ENCODE data around the gene NRN1L. TPM values are rescaled to one million over a fixed set of nuclear protein-coding genes. Genes with fewer than 3 reads are reported as not detected.
"Not testable (repeated sequence)": the region's sequence is repeated elsewhere in the genome, so short reads cannot be mapped to it uniquely, and the experiment has no call there.

The NRN1L gene
- total and polyA plus RNA-seq, 4 donors = 1.5 to 3.2 (median 2.1) TPM; not detected in 1

DNA sequence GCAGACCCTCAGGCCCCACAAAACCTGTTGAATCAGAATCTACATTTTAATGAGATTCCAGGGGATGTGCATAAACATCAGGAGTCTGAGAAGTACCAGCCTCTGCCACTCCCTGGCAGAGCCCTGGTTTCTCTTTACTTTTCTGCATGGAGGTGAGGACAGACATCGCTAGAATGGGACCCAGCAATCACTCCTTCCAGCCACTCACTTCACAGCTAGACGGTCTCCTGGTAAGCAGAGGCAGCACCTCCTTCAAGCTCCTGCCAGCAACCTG lies 30.7 kb downstream of the NRN1L start:
- H3K36me3 ChIP-seq (ENCODE audit: control insufficient read depth in 1 of 2, insufficient read depth in 2 of 2, low read length in 1 of 2); intact Hi-C loops (cut with DNase I); H3K27ac ChIP-seq (ENCODE audit: low read depth in 1 of 2, low read length in 2 of 2); DNase-seq; H3K27me3 ChIP-seq (ENCODE audit: control insufficient read depth in 1 of 2, insufficient read depth in 2 of 2, low read length in 1 of 2); ATAC-seq (ENCODE audit: low FRiP score); H3K4me1 ChIP-seq (ENCODE audit: control insufficient read depth in 1 of 2, insufficient read depth in 2 of 2, low read length in 2 of 2); H3K4me3 ChIP-seq (ENCODE audit: low read length in 2 of 2); H3K9me3 ChIP-seq (ENCODE audit: control insufficient read depth, low read length): not testable (repeated sequence)
- 58 to 77% methylated on average over 1 to 2 of the region's 2 CpGs for WGBS, 2 donors

DNA sequence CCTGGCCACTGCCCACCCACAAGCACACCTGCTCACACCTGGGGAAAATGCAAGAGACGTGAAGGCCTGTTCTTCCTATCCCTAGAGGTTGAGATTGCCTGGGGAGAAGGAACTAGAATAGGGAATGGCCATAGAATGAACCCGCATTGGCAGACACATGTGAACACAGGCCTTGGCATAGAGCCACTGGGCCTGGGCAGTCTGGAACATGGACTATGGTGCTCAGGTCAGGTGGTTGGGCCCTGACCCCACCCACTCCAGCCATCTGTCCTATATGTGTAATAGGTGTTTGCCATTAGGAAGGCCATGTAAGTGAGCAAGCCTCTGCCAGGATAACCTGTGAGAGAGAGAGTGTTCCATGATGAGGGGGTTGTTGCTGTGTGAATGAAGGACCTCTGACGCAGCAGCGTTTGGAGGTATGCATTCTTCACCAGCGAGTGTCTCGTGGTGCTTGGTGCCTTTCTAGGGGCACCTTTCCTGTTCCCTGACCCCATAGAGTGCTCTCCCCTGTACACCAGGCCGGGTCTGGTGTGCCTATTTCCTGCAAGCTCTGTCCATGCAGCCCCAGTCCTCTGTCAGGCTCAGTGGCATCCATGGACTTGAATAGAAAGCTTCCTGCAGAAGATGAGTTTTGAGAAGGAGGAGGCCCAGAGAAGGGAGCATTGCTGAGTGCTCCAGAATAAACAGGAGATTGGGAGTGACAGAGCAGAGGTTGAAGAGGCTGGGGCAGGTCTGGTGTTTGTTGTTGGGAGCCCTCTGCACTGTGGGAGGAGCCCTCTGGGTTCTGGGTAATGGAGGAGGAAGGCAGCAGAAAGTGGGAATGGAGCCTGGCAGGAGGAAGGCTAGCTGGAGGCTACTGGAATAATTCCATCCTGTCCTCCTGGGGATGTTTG lies 31.4 kb downstream of the NRN1L start:
- no peaks in the 10 kb centered on the region for H3K4me1 ChIP-seq (ENCODE audit: control insufficient read depth in 1 of 2, insufficient read depth in 2 of 2, low read length in 2 of 2)
- H3K36me3 ChIP-seq (ENCODE audit: control insufficient read depth in 1 of 2, insufficient read depth in 2 of 2, low read length in 1 of 2) = no peaks in the 10 kb centered on the region
- H3K27me3 ChIP-seq (ENCODE audit: control insufficient read depth in 1 of 2, insufficient read depth in 2 of 2, low read length in 1 of 2) = no peaks in the 10 kb centered on the region
- ATAC-seq (ENCODE audit: low FRiP score) (no peak), DNase-seq (no peak)
- intact Hi-C loops (cut with DNase I) = no loop called here
- no peak overlapping the region for H3K27ac ChIP-seq (ENCODE audit: low read depth in 1 of 2, low read length in 2 of 2)
- H3K9me3 ChIP-seq (ENCODE audit: control insufficient read depth, low read length) = no peaks in the 10 kb centered on the region
- 69 to 77% methylated on average over 7 of the region's 7 CpGs for WGBS, 2 donors
- H3K4me3 ChIP-seq (ENCODE audit: low read length in 2 of 2) = no peak overlapping the region

DNA sequence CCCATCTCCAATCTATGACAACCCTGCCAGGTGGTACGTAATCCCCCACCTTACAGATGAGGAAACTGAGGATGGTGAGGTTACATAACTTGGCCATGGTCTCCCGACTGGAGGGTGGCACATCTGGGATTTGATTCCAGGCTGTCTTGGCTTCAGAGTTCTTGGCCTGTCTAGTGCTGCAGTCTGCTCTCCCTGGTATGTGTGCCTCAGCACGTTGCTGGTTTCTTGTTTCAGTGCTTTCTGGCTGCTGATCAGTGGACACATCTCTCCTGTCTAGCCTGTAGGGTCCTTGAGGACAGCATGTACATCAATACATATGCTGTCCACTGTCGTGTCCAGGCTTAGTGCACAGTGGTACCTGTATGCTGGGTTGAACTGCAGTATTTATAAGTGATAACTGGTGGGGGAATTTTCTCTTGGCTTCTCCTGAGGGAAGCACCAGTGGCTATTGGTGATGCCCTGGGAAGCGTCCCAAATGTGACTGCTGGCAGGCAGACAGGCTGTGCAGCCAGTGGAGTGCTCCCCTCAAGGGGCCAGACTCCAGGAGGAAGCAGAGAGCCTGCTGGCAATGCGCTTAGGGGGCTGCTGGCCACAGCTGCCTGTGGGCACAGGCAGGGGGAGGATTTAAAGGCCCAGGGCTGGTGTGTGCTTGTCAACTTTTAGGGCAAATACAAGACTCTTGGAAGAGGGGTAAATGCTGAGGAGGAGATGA lies 32.6 kb downstream of the NRN1L start:
- ATAC-seq (ENCODE audit: low FRiP score) (peak; percentile 20), DNase-seq (no peak)
- H3K27me3 ChIP-seq (ENCODE audit: control insufficient read depth in 1 of 2, insufficient read depth in 2 of 2, low read length in 1 of 2) = no peaks in the 10 kb centered on the region
- no peaks in the 10 kb centered on the region for H3K4me1 ChIP-seq (ENCODE audit: control insufficient read depth in 1 of 2, insufficient read depth in 2 of 2, low read length in 2 of 2)
- H3K27ac ChIP-seq (ENCODE audit: low read depth in 1 of 2, low read length in 2 of 2) = peak overlapping the region in 1 of 2 donors; percentile 13
- H3K36me3 ChIP-seq (ENCODE audit: control insufficient read depth in 1 of 2, insufficient read depth in 2 of 2, low read length in 1 of 2) = no peaks in the 10 kb centered on the region
- 7 to 12% methylated on average over 6 of the region's 6 CpGs for WGBS, 2 donors
- H3K4me3 ChIP-seq (ENCODE audit: low read length in 2 of 2) = no peak overlapping the region
- no peaks in the 10 kb centered on the region for H3K9me3 ChIP-seq (ENCODE audit: control insufficient read depth, low read length)
- intact Hi-C loops (cut with DNase I) = no loop called here

DNA sequence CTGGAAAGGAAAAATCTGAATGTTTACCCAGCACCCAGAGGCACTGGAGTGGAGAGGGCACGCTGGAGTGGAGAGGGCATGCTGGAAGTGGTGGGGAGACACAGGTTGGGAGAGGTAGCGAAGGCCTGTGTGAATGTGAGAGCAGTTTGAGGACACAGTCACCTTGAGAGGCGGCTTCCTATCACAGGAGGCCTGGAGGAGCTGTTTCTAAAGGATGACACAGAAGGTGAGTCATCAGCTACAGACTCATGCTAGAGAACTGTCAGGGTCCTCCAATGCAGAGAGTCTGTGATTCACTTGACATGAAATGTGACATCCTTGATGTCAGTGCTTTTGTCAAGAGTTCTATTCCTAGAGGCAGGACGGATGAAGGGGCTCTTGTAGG lies 33.2 kb downstream of the NRN1L start:
- DNase-seq = no peak
- Histone ChIP-seq H3K9me3 (ENCODE audit: control insufficient read depth, low read length) (no peaks in the 10 kb centered on the region), H3K27me3 (ENCODE audit: control insufficient read depth in 1 of 2, insufficient read depth in 2 of 2, low read length in 1 of 2) (no peaks in the 10 kb centered on the region), H3K27ac (ENCODE audit: low read depth in 1 of 2, low read length in 2 of 2) (no peak overlapping the region), H3K4me1 (ENCODE audit: control insufficient read depth in 1 of 2, insufficient read depth in 2 of 2, low read length in 2 of 2) (no peaks in the 10 kb centered on the region), H3K4me3 (ENCODE audit: low read length in 2 of 2) (no peak overlapping the region), H3K36me3 (ENCODE audit: control insufficient read depth in 1 of 2, insufficient read depth in 2 of 2, low read length in 1 of 2) (no peaks in the 10 kb centered on the region)
- 68 to 71% methylated on average over 4 of the region's 4 CpGs for WGBS, 2 donors
- ATAC-seq (ENCODE audit: low FRiP score) = no peak
- intact Hi-C loops (cut with DNase I) = no loop called here

DNA sequence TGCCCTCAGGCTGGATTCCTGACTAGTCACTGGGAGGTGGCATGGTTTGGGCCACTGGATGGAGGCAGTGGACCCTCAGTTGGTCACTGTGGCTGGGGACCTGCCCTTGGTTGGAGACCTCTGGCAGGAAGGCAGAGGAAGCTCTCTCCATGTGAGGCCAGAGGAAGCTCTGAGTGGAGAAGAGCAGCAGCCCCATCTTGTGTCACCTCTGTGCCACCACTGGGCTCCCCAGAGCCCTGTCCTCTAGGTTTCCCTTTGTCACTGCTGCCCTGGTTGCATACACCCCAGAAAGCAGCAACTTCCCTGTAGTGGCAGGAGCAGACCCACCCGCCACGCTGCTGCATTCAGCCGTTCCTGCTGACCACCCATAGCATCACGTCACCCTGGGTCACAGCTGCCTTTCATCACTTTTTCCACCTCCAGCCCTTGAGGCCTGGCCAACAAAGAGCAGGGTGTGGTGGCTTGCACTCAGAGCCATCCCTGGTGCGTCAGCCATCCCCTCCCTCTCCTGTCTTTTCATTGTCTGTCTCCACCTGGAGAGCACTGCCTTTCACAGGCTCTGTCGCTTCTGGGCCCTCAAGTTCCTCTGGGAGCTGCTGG lies 35.0 kb downstream of the NRN1L start:
- Histone ChIP-seq H3K9me3 (ENCODE audit: control insufficient read depth, low read length) (no peaks in the 10 kb centered on the region), H3K27me3 (ENCODE audit: control insufficient read depth in 1 of 2, insufficient read depth in 2 of 2, low read length in 1 of 2) (no peaks in the 10 kb centered on the region), H3K4me3 (ENCODE audit: low read length in 2 of 2) (no peak overlapping the region), H3K27ac (ENCODE audit: low read depth in 1 of 2, low read length in 2 of 2) (no peak overlapping the region), H3K36me3 (ENCODE audit: control insufficient read depth in 1 of 2, insufficient read depth in 2 of 2, low read length in 1 of 2) (no peaks in the 10 kb centered on the region), H3K4me1 (ENCODE audit: control insufficient read depth in 1 of 2, insufficient read depth in 2 of 2, low read length in 2 of 2) (no peaks in the 10 kb centered on the region)
- intact Hi-C loops (cut with DNase I) = no loop called here
- ATAC-seq (ENCODE audit: low FRiP score) (no peak), DNase-seq (no peak)
- WGBS, 2 donors = 87 to 93% methylated on average over 6 of the region's 6 CpGs

DNA sequence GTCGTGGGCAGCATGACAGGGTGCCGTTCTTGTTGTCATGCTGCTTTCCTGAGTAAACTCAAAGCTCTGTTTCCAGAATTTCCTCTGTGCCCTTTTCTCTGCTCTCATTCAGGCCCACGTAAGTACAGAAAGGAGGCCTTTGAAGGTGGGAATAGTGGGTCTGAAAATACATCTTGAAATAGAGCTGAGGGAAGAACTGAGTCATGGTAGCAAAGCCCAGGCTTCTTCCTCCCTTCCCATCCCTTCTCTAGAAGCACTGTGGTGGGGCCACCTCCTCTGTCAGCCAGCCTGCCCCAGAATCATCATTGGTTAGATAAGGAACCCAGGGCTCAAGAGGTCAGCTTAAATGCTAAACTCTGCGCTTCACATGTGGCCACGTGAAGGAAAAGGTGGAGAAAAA lies 37.5 kb downstream of the NRN1L start:
- no peaks in the 10 kb centered on the region for H3K36me3 ChIP-seq (ENCODE audit: control insufficient read depth in 1 of 2, insufficient read depth in 2 of 2, low read length in 1 of 2)
- DNase-seq = no peak
- 83 to 88% methylated on average over 5 of the region's 5 CpGs for WGBS, 2 donors
- H3K9me3 ChIP-seq (ENCODE audit: control insufficient read depth, low read length) = no peaks in the 10 kb centered on the region
- H3K27me3 ChIP-seq (ENCODE audit: control insufficient read depth in 1 of 2, insufficient read depth in 2 of 2, low read length in 1 of 2) = no peaks in the 10 kb centered on the region
- no peak for ATAC-seq (ENCODE audit: low FRiP score)
- no peak overlapping the region for H3K27ac ChIP-seq (ENCODE audit: low read depth in 1 of 2, low read length in 2 of 2)
- intact Hi-C loops (cut with DNase I) = no loop called here
- H3K4me3 ChIP-seq (ENCODE audit: low read length in 2 of 2) = no peak overlapping the region
- no peaks in the 10 kb centered on the region for H3K4me1 ChIP-seq (ENCODE audit: control insufficient read depth in 1 of 2, insufficient read depth in 2 of 2, low read length in 2 of 2)

DNA sequence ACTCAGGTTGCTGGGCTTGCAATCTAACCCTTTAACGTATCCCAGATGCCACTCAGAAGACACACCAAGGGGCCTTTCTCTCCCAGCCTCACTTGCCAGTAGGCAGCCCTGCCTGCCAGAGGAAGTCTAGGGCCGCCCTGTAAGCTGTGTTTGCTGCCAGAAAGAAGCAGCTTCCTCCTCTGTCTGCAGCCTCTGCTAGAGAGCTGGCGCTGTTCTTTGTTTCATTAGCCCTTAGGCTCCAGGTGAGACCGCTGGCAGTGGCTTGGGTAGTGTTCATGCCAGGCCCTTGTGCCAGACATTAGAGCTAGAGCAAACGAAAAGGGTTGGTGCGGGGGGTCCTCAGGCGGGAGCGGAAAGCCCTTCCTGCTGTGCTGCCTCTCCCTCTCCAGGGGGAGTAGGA lies 38.1 kb downstream of the NRN1L start:
- no peaks in the 10 kb centered on the region for H3K9me3 ChIP-seq (ENCODE audit: control insufficient read depth, low read length)
- intact Hi-C loops (cut with DNase I) = no loop called here
- 85 to 86% methylated on average over 8 of the region's 8 CpGs for WGBS, 2 donors
- H3K4me3 ChIP-seq (ENCODE audit: low read length in 2 of 2) = no peak overlapping the region
- DNase-seq (no peak), ATAC-seq (ENCODE audit: low FRiP score) (no peak)
- H3K27ac ChIP-seq (ENCODE audit: low read depth in 1 of 2, low read length in 2 of 2) = no peak overlapping the region
- H3K36me3 ChIP-seq (ENCODE audit: control insufficient read depth in 1 of 2, insufficient read depth in 2 of 2, low read length in 1 of 2) = peaks cover 0 to 2% of the 10 kb centered on the region in 2 donors
- no peaks in the 10 kb centered on the region for H3K4me1 ChIP-seq (ENCODE audit: control insufficient read depth in 1 of 2, insufficient read depth in 2 of 2, low read length in 2 of 2)
- H3K27me3 ChIP-seq (ENCODE audit: control insufficient read depth in 1 of 2, insufficient read depth in 2 of 2, low read length in 1 of 2) = no peaks in the 10 kb centered on the region

DNA sequence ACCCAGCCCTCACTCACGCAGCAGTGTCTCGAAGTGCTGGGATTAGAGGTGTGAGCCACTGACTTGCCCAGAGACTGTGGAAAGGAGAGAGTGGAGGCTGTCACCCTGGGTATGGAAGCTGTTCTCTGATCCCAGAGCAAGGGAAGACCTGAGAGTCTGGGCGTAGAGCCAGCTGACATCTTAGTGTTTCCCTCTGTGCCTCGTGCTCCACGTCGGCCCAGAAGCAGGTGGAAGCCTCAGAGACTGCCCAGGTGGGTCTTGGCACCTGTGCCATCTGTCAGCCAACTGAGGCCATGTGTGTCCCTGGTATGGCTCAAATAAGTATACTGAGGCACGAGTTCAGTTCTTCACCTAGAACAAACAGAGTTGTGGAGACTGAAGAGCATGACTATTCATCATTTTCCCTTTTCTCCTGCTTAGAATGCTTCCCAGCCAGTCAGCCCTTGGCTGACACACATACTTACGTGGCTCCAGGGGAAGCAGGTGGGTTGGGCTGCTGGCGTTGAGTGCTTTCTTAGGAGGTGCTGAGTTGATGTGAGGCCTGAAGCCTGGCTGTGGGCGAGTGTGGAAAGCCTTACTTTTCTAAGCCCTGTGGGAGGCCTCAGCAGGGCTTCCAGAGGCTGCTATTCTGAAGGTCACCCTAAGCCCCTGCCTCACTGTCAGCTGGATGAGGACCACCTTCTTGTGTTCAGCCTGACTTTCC lies 38.9 kb downstream of the NRN1L start:
- H3K27ac ChIP-seq (ENCODE audit: low read depth in 1 of 2, low read length in 2 of 2) = no peak overlapping the region
- H3K36me3 ChIP-seq (ENCODE audit: control insufficient read depth in 1 of 2, insufficient read depth in 2 of 2, low read length in 1 of 2) = peaks cover 0 to 2% of the 10 kb centered on the region in 2 donors
- H3K4me3 ChIP-seq (ENCODE audit: low read length in 2 of 2) = no peak overlapping the region
- H3K9me3 ChIP-seq (ENCODE audit: control insufficient read depth, low read length) = no peaks in the 10 kb centered on the region
- H3K4me1 ChIP-seq (ENCODE audit: control insufficient read depth in 1 of 2, insufficient read depth in 2 of 2, low read length in 2 of 2) = no peaks in the 10 kb centered on the region
- DNase-seq (no peak), ATAC-seq (ENCODE audit: low FRiP score) (no peak)
- H3K27me3 ChIP-seq (ENCODE audit: control insufficient read depth in 1 of 2, insufficient read depth in 2 of 2, low read length in 1 of 2) = no peaks in the 10 kb centered on the region
- 71 to 75% methylated on average over 10 of the region's 10 CpGs for WGBS, 2 donors
- intact Hi-C loops (cut with DNase I) = no loop called here
